ENCODE results near the gene FCHSD1.

DNA sequence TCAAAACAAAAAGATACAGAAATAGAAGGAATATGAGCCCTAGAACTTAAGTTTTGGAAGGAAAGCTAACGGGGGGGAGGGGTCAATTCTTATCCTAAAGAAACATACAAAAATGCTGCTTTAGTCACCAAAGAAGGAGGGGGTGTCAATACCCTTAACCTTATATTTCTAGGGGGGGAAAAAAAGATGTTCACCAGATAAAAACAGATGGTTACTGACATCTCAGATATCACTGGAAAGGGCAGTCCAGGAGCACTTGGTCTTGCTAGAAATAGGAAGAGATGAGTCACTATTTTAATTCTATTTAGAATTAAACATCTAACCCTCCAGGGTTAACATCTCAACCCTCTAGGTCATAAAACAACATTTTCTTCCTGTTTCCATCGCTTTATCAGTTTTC, 34.1 kb downstream of the FCHSD1 start:
- TF ChIP-seq POLR2A (IDR thresholded peaks at IDR 0.05): no peak
- TF ChIP-seq, protein P1, sequence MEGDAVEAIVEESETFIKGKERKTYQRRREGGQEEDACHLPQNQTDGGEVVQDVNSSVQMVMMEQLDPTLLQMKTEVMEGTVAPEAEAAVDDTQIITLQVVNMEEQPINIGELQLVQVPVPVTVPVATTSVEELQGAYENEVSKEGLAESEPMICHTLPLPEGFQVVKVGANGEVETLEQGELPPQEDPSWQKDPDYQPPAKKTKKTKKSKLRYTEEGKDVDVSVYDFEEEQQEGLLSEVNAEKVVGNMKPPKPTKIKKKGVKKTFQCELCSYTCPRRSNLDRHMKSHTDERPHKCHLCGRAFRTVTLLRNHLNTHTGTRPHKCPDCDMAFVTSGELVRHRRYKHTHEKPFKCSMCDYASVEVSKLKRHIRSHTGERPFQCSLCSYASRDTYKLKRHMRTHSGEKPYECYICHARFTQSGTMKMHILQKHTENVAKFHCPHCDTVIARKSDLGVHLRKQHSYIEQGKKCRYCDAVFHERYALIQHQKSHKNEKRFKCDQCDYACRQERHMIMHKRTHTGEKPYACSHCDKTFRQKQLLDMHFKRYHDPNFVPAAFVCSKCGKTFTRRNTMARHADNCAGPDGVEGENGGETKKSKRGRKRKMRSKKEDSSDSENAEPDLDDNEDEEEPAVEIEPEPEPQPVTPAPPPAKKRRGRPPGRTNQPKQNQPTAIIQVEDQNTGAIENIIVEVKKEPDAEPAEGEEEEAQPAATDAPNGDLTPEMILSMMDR (IDR thresholded peaks at IDR 0.05): no peak

All from uterus (tissue), 2 donors.